HCT116 (cell line): ENCODE measurements around the gene ATG16L1. TPM values are rescaled to one million over a fixed set of nuclear protein-coding genes. Genes with fewer than 3 reads are reported as not detected.

ENCODE experiments used
- ATAC-seq: fragments of 200-7000 bp; cut with Tn5 transposase; 2 replicates; pipeline ENCODE4 v1.9.1; 2020; ENCODE audit warnings: mild to moderate bottlenecking, moderate library complexity
- BruUV-seq: library from RNA; stranded (reverse); fragments of 400-500 nt; replicated peaks from 2 replicates; lab custom pipeline; 2021; lab: Mats Ljungman, UMichigan
- CTCF ChIA-PET: fragments of 300-600 bp; sonication (Branson Sonifier 250); formaldehyde crosslinking; loops from one replicate; lab custom pipeline; 2021; ENCODE audit warnings: antibody characterized with exemption; lab: Charles Lee
- POLR2A ChIA-PET: fragments of 300-600, 350-600 bp; sonication (Branson Sonifier 250); formaldehyde crosslinking; loops from one replicate; lab custom pipeline; 2021; ENCODE audit warnings: antibody characterized with exemption; lab: Charles Lee
- RAD21 ChIA-PET, 2 experiments: fragments of 300-600 bp; sonication (Branson Sonifier 250); formaldehyde crosslinking; loops; one replicate each; lab custom pipeline; 2023; ENCODE audit warnings: low total read pairs in 2 of 2; ENCODE audit not compliant: uncharacterized antibody in 2 of 2, unreplicated experiment in 2 of 2, low non-redundant PET in 1 of 2; lab: Charles Lee
- DNase-seq: peaks from one replicate; pipeline ENCODE4 v3.0.0-alpha.2; 2010; ENCODE audit warnings: low read depth, low spot score
- H2AFZ ChIP-seq: fragments of 200-600 bp; shearing (Covaris generic), sonication (generic); 2 replicates; pipeline ENCODE4 v1.6.1; 2017; ENCODE audit warnings: low read depth, mixed run types, mixed read lengths, antibody characterized with exemption, low read length; ENCODE audit not compliant: poor library complexity, severe bottlenecking
- H3K27ac ChIP-seq: 2 replicates; pipeline ENCODE4 v1.5.1; 2012; ENCODE audit warnings: low read depth, low read length
- H3K27me3 ChIP-seq: fragments of 200-600 bp; sonication (generic); 2 replicates; pipeline ENCODE4 v1.6.1; 2016; ENCODE audit warnings: mixed run types, low read length, mixed read lengths; ENCODE audit not compliant: insufficient read depth
- H3K36me3 ChIP-seq, 2 experiments: fragments of 200-500 bp in 1 of 2; fragments of 200-600 bp in 1 of 2; sonication (Bioruptor generic) in 1 of 2; sonication (generic) in 1 of 2; 2 replicates each; pipeline versions ENCODE4 v1.5.1 to v1.6.1; 2014 to 2016; ENCODE audit warnings: low read length in 2 of 2, inconsistent platforms in 1 of 2, mixed read lengths in 1 of 2, mixed run types in 1 of 2; ENCODE audit not compliant: insufficient read depth in 2 of 2, control insufficient read depth in 1 of 2
- H3K4me1 ChIP-seq, 2 experiments: fragments of 200-600 bp in 1 of 2; sonication (generic) in 1 of 2; 2 replicates each; pipeline versions ENCODE4 v1.5.1 to v1.6.1; 2012 to 2017; ENCODE audit warnings: low read length in 2 of 2, inconsistent platforms in 1 of 2, mild to moderate bottlenecking in 1 of 2, mixed read lengths in 1 of 2, mixed run types in 1 of 2, moderate library complexity in 1 of 2; ENCODE audit not compliant: insufficient read depth in 2 of 2, control insufficient read depth in 1 of 2
- H3K4me2 ChIP-seq: fragments of 200-600 bp; sonication (generic); 2 replicates; pipeline ENCODE4 v1.6.1; 2017; ENCODE audit warnings: mixed run types, low read length, mixed read lengths
- H3K4me3 ChIP-seq, 2 experiments: fragments of 200-600 bp in 1 of 2; sonication (generic) in 1 of 2; replicated peaks in 1 of 2; 2 replicates each; pipeline ENCODE4 v1.5.1; 2011 to 2016; ENCODE audit warnings: low read length in 2 of 2, control low read depth in 1 of 2, low read depth in 1 of 2, mild to moderate bottlenecking in 1 of 2, mixed read lengths in 1 of 2, mixed run types in 1 of 2
- H3K79me2 ChIP-seq: fragments of 200-600 bp; sonication (generic); 2 replicates; pipeline ENCODE4 v1.6.1; 2017; ENCODE audit warnings: mild to moderate bottlenecking, mixed run types, low read length, moderate library complexity, mixed read lengths; ENCODE audit not compliant: insufficient read depth
- H3K9ac ChIP-seq: fragments of 200-600 bp; sonication (generic); 2 replicates; pipeline ENCODE4 v1.6.1; 2016; ENCODE audit warnings: low read length, mixed read lengths
- H3K9me2 ChIP-seq: fragments of 200-600 bp; sonication (generic), shearing (Covaris generic); 2 replicates; pipeline ENCODE4 v1.6.1; 2017; ENCODE audit warnings: mixed run types, mild to moderate bottlenecking, moderate library complexity; ENCODE audit not compliant: insufficient read depth
- H3K9me3 ChIP-seq, 2 experiments: fragments of 200-500 bp in 1 of 2; fragments of 200-600 bp in 1 of 2; sonication (Bioruptor generic) in 1 of 2; sonication (generic) in 1 of 2; 2 replicates each; pipeline ENCODE4 v1.6.1; 2014 to 2017; ENCODE audit warnings: low read length in 2 of 2, mixed read lengths in 2 of 2, inconsistent platforms in 1 of 2, low read depth in 1 of 2, mild to moderate bottlenecking in 1 of 2, mixed run types in 1 of 2, moderate library complexity in 1 of 2; ENCODE audit not compliant: control insufficient read depth in 1 of 2, insufficient read depth in 1 of 2
- H4K20me1 ChIP-seq: fragments of 200-600 bp; sonication (generic), shearing (Covaris generic); 2 replicates; pipeline ENCODE4 v1.6.1; 2017; ENCODE audit warnings: mixed run types, mild to moderate bottlenecking, moderate library complexity; ENCODE audit not compliant: insufficient read depth
- ATF3 ChIP-seq: IDR thresholded peaks from 2 replicates; pipeline ENCODE4 v1.6.1; 2012
- CEBPB ChIP-seq: IDR thresholded peaks from 2 replicates; pipeline ENCODE4 v1.6.1; 2012; ENCODE audit warnings: low read depth
- EZH2 ChIP-seq: fragments of 200-600 bp; sonication (generic); IDR thresholded peaks from 2 replicates; pipeline ENCODE4 v1.6.1; 2017; ENCODE audit warnings: antibody characterized with exemption, mixed run types
- EZH2phosphoT487 ChIP-seq: fragments of 200-600 bp; IDR thresholded peaks from 2 replicates; pipeline ENCODE4 v1.6.1; 2018; ENCODE audit warnings: antibody characterized with exemption, borderline replicate concordance
- FOSL1 ChIP-seq: IDR thresholded peaks from 2 replicates; pipeline ENCODE4 v1.6.1; 2012; ENCODE audit warnings: low read depth
- JUND ChIP-seq: IDR thresholded peaks from 2 replicates; pipeline ENCODE4 v1.6.1; 2012
- MAX ChIP-seq: IDR thresholded peaks from 2 replicates; pipeline ENCODE4 v1.6.1; 2012
- POLR2AphosphoS5 ChIP-seq: IDR thresholded peaks from 2 replicates; pipeline ENCODE4 v1.6.1; 2011; ENCODE audit warnings: mild to moderate bottlenecking, low read depth, low read length, moderate library complexity
- RAD21 ChIP-seq: IDR thresholded peaks from 2 replicates; pipeline ENCODE4 v1.6.1; 2012; ENCODE audit warnings: low read depth, mild to moderate bottlenecking
- REST ChIP-seq: IDR thresholded peaks from 2 replicates; pipeline ENCODE4 v1.6.1; 2012; ENCODE audit warnings: low read depth
- SP1 ChIP-seq: IDR thresholded peaks from 2 replicates; pipeline ENCODE4 v1.6.1; 2012; ENCODE audit warnings: low read depth
- TCF7L2 ChIP-seq: IDR thresholded peaks from 2 replicates; pipeline ENCODE4 v1.7.0; 2011; ENCODE audit warnings: borderline replicate concordance, inconsistent platforms; ENCODE audit not compliant: insufficient read depth, insufficient read length; ENCODE audit errors: extremely low read depth
- YY1 ChIP-seq: IDR thresholded peaks from 2 replicates; pipeline ENCODE4 v1.6.1; 2011; ENCODE audit warnings: low read length, low read depth, moderate library complexity, mild to moderate bottlenecking; ENCODE audit not compliant: insufficient replicate concordance; ENCODE audit errors: extremely low read depth
- ZBTB33 ChIP-seq: IDR thresholded peaks from 2 replicates; pipeline ENCODE4 v1.6.1; 2011; ENCODE audit warnings: mild to moderate bottlenecking, low read length, moderate library complexity; ENCODE audit not compliant: insufficient replicate concordance; ENCODE audit errors: extremely low read depth
- ZFX ChIP-seq: fragments of 450-650 bp; IDR thresholded peaks from 2 replicates; pipeline ENCODE4 v1.6.1; 2017
- ZNF274 ChIP-seq: fragments of 200-500 bp; sonication (Bioruptor generic); IDR thresholded peaks from 2 replicates; pipeline ENCODE4 v1.6.1; 2014; ENCODE audit warnings: mild to moderate bottlenecking, low read depth, low read length, inconsistent platforms
- intact Hi-C: fragments of 100-400 bp; cut with micrococcal nuclease; formaldehyde crosslinking; loops from 2 replicates; pipeline ENCODE4 v1.10.0; 2022
- total RNA-seq: library from RNA; stranded (reverse); gene quantifications from one replicate; pipeline ENCODE4 v1.2.1, GENCODE V29; 2021; ENCODE audit not compliant: unreplicated experiment

ATG16L1 gene
- total RNA-seq, 1 experiment from 2014 or later, result 43.4 TPM

GRCh38 chr2:233233618-233234230 is 17.7 kb upstream of the ATG16L1 start:
- no peaks in the 10 kb centered on the region for H3K9me2 ChIP-seq
- TF ChIP-seq POLR2AphosphoS5 (no peak), ZNF274 (no peak), ATF3 (no peak), FOSL1 (no peak), JUND (no peak), RAD21 (no peak), TCF7L2 (no peak), CEBPB (no peak), YY1 (no peak), EZH2phosphoT487 (no peak), REST (no peak), SP1 (no peak), MAX (no peak), EZH2 (no peak), ZBTB33 (no peak), ZFX (no peak)
- TF ChIP-seq, all 23 proteins: peak for 0
- H3K4me2 ChIP-seq, result no peak overlapping the region
- ChIA-PET RAD21 (no interaction called here), CTCF (no interaction called here), POLR2A (no interaction called here)
- no peak overlapping the region for H3K4me3 ChIP-seq
- H3K27me3 ChIP-seq, result no peaks in the 10 kb centered on the region
- H3K79me2 ChIP-seq, result no peaks in the 10 kb centered on the region
- ATAC-seq (no peak), DNase-seq (no peak)
- H4K20me1 ChIP-seq, result no peaks in the 10 kb centered on the region
- H3K27ac ChIP-seq, result no peak overlapping the region
- H3K9me3 ChIP-seq, result no peaks in the 10 kb centered on the region
- BruUV-seq, result no TSS peak
- H3K4me1 ChIP-seq, result no peaks in the 10 kb centered on the region; a peak in 1 of 4 replicates
- H3K36me3 ChIP-seq, result no peaks in the 10 kb centered on the region
- intact Hi-C loops, result no loop called here
- no peak overlapping the region for H3K9ac ChIP-seq
- H2AFZ ChIP-seq, result no peak overlapping the region
